Activated T-helper 17 cell treated with anti-CD3 and anti-CD28 coated beads, Interleukin-2, amount 50 U/mL, for 72 hours (primary cell): ENCODE data around the gene INHBA. TPM values are rescaled to one million over a fixed set of nuclear protein-coding genes. Genes with fewer than 3 reads are reported as not detected.

Experiments used
- ATAC-seq: fragments of 150-1000 bp; cut with Tn5 transposase; replicated peaks from 2 replicates; pipeline ENCODE4 v1.10.0; 2021; ENCODE audit warnings: mild to moderate bottlenecking, moderate library complexity
- H3K27ac Mint-ChIP-seq: one replicate; pipeline ENCODE4 v1.8.0; 2022; ENCODE audit warnings: mixed read lengths
- H3K27me3 Mint-ChIP-seq: one replicate; pipeline ENCODE4 v1.8.0; 2022; ENCODE audit warnings: mixed read lengths
- H3K36me3 Mint-ChIP-seq: one replicate; pipeline ENCODE4 v1.8.0; 2022; ENCODE audit warnings: low read depth, mild to moderate bottlenecking, mixed read lengths
- H3K4me1 Mint-ChIP-seq: one replicate; pipeline ENCODE4 v1.8.0; 2022; ENCODE audit warnings: mixed read lengths
- H3K4me3 Mint-ChIP-seq: one replicate; pipeline ENCODE4 v1.8.0; 2022; ENCODE audit warnings: mild to moderate bottlenecking, mixed read lengths
- H3K9me3 Mint-ChIP-seq: one replicate; pipeline ENCODE4 v1.8.0; 2022; ENCODE audit warnings: mixed read lengths
- total RNA-seq, 2 donors: library from RNA; stranded (reverse); gene quantifications; one replicate each; pipeline ENCODE4 v1.2.3, GENCODE V29; 2022

Gene INHBA
- total RNA-seq, 2 donors from 2014 or later: not detected

DNA sequence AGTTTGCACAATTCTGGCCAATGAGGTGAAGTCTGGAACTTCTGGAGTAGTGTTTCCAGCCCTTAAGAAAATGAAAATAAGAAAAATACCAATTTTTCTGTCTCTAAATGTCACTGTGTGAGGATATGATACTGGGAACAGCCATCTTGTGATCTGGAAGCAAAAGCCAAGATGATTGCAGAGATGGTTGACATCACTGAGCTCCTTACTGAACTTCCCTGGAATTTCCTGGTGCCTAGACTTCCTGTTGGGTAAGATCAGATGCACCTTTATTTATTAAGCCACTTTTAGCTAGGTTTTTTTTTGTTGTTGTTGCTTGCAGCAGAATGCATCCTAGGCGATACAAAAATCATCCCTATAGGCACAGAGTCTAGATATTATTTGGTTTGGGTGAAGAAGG, 27.3 kb upstream of the INHBA start:
- no peak overlapping the region for H3K27ac Mint-ChIP-seq
- H3K36me3 Mint-ChIP-seq: no peaks in the 10 kb centered on the region
- peaks cover 8% of the 10 kb centered on the region for H3K9me3 Mint-ChIP-seq
- peaks cover 13% of the 10 kb centered on the region for H3K27me3 Mint-ChIP-seq
- H3K4me1 Mint-ChIP-seq: peaks cover 6% of the 10 kb centered on the region
- ATAC-seq: no peak
- no peak overlapping the region for H3K4me3 Mint-ChIP-seq

DNA sequence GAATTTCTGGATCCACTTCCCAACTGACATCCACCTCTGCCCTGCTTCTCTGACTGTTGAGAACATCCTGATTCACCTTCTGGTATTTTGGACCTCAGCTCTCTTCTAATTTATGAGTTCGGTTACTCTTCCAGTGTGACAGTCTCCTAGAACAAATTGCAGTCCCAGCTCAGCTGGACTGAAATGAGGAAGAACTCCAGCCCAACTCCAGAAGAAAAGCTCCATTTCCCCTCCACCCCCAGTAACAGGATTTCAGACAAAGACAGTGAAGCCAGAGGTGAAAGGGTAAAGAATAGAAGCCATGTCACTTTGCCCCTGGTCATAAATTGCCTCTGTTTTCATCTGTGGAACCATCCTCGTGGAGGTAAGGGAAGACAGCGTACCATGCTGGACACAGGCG, 26.2 kb upstream of the INHBA start:
- Mint-ChIP-seq H3K27me3 (peaks cover 13% of the 10 kb centered on the region), H3K9me3 (peaks cover 8% of the 10 kb centered on the region)

DNA sequence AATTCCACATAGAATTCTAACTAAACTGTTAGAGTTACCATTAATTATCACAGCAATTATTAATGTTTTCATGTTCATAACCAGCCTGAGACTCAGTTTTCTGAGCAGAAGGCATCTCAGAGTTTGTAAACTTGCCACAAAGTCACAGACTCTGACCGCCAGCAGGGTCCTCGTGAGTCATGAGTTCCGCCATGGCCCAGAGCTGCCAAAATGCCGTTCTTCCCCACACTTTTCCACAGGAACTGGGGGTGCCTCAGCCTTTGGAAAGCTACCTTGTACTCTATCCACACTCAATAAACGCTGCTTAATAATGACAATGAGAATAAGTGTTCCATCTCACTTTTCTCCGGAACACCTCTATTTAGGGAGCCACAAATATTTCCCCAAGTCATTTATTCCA, 22.1 kb upstream of the INHBA start:
- Mint-ChIP-seq H3K4me3 (no peak overlapping the region), H3K27me3 (peaks cover 7% of the 10 kb centered on the region), H3K9me3 (peaks cover 8% of the 10 kb centered on the region), H3K27ac (no peak overlapping the region), H3K36me3 (no peaks in the 10 kb centered on the region), H3K4me1 (no peaks in the 10 kb centered on the region)
- no peak for ATAC-seq

More for the DNA sequence above, 26.2 kb upstream of the INHBA start:
- ATAC-seq: no peak
- Mint-ChIP-seq H3K27ac (no peak overlapping the region), H3K36me3 (no peaks in the 10 kb centered on the region), H3K4me1 (peaks cover 6% of the 10 kb centered on the region), H3K4me3 (no peak overlapping the region)

DNA sequence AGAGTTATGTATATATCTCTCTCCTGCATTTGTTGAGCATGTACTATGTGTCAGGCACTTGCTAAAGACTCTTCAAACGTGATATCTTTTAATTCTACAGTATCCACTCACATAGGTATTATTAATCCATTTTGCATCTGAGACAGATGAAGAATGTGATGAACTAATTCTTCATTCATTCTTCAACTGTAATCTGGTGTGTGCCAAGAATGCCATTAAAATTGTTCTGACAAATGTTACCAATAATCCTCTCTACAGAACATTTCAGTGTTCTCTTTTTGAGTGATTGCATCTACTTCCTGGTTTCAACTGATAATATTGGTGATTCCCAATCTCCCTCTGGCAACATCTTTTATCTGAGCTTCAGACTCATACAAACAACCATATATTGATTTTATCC, 18.0 kb upstream of the INHBA start:
- no peak for ATAC-seq
- Mint-ChIP-seq H3K27ac (no peak overlapping the region), H3K36me3 (no peaks in the 10 kb centered on the region), H3K4me3 (no peak overlapping the region), H3K9me3 (peaks cover 8% of the 10 kb centered on the region), H3K4me1 (no peaks in the 10 kb centered on the region), H3K27me3 (peaks cover 4% of the 10 kb centered on the region)

DNA sequence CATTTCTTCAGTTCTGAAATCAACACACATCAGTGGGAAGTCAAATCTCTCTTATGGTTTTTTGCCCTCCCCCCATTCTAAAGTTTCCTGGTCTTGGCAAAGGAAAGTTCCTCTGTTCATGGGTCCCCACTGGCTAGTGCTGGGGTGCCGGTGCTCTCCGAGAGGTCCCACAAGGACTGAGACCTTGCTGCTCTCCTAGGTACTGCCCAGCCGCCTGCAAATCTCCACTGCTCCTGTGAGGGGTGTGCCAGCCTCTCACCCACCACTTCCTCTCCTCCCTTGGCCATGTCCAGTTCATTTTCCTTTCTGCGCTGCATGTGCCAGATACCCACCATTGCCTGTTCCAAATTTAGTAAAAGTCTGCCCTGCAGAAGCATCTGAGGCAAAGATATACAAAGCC, 17.2 kb upstream of the INHBA start:
- Mint-ChIP-seq H3K36me3 (no peaks in the 10 kb centered on the region), H3K9me3 (peaks cover 8% of the 10 kb centered on the region), H3K27me3 (peaks cover 4% of the 10 kb centered on the region), H3K4me1 (no peaks in the 10 kb centered on the region), H3K4me3 (no peak overlapping the region), H3K27ac (no peak overlapping the region)
- ATAC-seq: no peak

DNA sequence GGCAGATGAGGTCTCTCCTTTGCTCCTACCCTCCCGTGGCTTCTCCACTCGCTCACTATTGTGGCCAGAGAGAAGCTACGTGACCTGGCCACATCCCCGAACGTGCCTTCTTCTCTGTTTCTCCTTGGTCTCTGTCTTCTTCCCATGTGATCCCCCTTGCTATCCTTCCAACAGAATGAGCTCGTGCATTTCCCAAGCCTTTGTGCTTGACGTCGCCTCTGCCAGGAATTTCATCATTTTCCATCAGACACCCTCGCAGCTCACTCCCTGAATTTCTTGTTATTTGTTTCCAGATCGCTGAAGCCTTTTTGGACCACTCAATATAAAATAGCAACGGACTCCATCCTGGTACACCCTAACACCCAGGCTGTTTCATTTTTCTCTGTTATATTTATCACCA, 13.8 kb upstream of the INHBA start:
- H3K4me3 Mint-ChIP-seq: no peak overlapping the region
- no peak for ATAC-seq
- H3K27ac Mint-ChIP-seq: no peak overlapping the region
- peaks cover 4% of the 10 kb centered on the region for H3K9me3 Mint-ChIP-seq
- no peaks in the 10 kb centered on the region for H3K27me3 Mint-ChIP-seq
- H3K4me1 Mint-ChIP-seq: no peaks in the 10 kb centered on the region
- H3K36me3 Mint-ChIP-seq: no peaks in the 10 kb centered on the region

DNA sequence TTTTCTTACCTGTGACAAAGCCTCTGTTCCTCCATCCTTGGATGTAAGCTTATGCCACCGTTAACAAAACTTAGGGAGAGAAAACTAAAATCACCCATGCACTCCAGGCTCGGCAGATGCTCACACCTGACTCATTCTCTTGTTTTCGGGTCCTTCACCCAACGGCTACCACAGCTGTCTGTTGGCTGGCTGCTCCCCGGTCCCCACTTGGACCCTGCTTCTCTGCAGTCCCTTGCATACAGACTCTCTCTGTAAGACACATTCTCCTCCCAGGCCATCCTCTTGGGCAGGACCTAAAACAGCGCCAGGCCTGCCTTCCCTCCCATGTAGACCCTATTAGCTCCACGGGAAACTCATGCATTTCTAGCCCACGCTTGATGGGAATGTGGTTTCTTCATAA, 12.1 kb upstream of the INHBA start:
- Mint-ChIP-seq H3K9me3 (no peaks in the 10 kb centered on the region), H3K4me1 (no peaks in the 10 kb centered on the region), H3K4me3 (no peak overlapping the region), H3K27ac (no peak overlapping the region), H3K27me3 (no peaks in the 10 kb centered on the region), H3K36me3 (no peaks in the 10 kb centered on the region)
- ATAC-seq: no peak

DNA sequence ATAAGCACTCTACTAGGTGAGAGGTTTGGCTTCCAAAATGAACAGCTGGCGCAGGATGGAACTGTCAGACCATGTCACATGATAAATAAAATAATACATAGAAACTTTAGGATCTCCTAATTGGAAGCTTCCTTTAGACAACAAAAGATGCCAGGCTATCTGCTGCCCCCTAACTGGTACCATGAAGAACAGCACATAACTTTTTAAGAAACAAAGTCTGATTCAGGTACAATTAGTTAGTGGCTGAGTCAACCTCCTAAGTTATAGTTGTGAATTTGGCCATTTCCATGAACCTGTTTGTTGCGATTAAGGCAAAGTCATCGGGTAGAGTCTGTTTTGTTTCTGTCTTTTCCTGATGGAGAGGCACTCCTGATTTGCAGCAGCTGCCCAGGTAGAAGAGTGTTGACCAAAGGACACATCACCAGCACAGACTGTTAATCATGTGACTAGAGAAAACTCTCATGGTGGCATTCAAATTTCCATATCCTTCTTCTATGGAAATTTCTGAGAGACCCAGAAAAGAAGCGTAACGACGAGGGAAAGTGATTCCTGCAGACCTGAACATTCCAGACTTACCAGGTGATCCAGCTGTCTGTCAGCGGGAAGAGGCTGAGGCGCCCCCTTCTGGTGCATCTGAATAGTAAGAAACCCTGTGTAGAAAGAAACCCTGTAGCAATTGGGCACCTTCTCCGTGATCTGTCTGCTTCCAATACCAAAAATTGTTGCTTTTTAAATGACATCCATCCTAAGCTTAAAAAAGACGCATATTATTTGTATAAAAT, 8.6 kb upstream of the INHBA start:
- Mint-ChIP-seq H3K4me3 (no peak overlapping the region), H3K27ac (no peak overlapping the region), H3K27me3 (peaks cover 12% of the 10 kb centered on the region), H3K36me3 (no peaks in the 10 kb centered on the region), H3K9me3 (no peaks in the 10 kb centered on the region), H3K4me1 (no peaks in the 10 kb centered on the region)
- ATAC-seq: no peak

DNA sequence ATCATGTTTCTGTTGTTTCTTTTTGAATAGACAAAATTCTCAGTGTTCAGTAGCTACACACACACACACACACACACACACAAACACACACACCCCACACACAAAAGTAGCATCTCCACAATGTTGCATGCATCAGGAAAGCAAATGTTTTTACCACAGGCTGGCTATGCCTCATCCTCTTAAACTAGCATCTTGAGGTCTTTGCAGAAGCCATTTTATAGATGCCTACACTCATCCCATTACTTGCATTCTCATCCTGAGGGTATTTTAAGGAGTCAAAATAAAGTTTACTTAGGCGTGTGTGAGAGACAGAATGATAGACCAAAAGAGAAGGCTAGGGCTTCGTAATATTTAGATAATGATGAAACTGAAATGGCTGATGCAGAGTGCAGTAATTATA, 7.9 kb upstream of the INHBA start:
- H3K27me3 Mint-ChIP-seq: peaks cover 15% of the 10 kb centered on the region
- no peak for ATAC-seq
- no peaks in the 10 kb centered on the region for H3K36me3 Mint-ChIP-seq
- no peak overlapping the region for H3K4me3 Mint-ChIP-seq
- H3K9me3 Mint-ChIP-seq: no peaks in the 10 kb centered on the region
- H3K4me1 Mint-ChIP-seq: no peaks in the 10 kb centered on the region
- no peak overlapping the region for H3K27ac Mint-ChIP-seq

DNA sequence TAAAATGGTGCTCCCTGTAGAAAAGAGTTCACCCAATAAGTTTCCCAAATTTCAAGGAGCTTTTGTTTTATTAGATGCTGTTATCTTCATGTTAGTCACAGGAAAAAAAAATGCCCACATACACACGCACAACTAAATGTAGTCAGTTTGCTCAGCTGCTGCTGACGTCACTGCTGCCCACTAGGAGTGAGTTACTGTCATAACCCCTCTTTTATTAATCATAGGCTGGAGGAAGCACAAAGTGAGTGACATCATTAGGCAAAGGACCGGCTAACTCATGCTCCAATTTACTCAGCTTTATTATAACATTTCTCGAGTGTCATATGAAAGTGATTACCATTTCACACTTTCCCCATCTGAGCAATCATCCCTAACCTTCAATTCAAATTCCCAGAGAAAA, 6.7 kb upstream of the INHBA start:
- H3K27ac Mint-ChIP-seq: no peak overlapping the region
- H3K4me1 Mint-ChIP-seq: no peaks in the 10 kb centered on the region
- H3K4me3 Mint-ChIP-seq: no peak overlapping the region
- peaks cover 17% of the 10 kb centered on the region for H3K27me3 Mint-ChIP-seq
- no peak for ATAC-seq
- H3K36me3 Mint-ChIP-seq: no peaks in the 10 kb centered on the region
- no peaks in the 10 kb centered on the region for H3K9me3 Mint-ChIP-seq

DNA sequence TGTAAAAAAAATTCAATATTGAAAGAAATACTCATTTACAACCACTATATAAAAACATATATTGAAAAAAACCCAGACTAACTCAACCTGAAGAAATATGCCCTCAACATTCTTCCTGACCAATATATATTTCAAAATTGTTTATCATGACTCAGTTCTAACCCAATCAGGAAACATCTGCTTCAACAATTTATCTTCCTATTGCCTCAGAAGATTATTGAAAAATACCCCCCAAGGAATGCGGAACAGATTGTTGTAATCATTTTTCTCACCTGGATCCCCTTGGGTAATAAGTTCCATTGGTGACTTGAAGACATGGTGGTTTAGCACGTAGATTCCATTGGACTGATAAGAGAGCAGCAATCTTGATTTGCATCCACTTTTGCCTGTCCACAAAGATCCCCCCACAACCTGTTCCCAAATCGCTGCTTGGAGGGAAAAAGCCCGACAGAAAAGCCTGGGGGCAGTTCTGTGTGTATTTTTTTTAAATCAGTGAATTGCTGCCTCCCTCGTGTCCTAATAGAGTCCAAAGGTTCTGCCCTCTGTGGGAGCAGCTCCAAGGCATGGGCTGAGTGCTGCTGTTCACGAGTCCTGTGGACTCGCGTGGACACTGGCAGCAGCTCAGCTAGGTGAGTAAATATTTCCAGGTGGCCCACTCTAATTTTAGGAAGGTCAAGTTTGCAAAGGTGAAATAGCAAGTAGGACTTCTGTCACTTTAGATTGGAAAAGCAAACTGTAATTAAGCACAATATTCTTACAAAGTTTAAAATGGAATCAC, 5.9 kb upstream of the INHBA start:
- Mint-ChIP-seq H3K4me1 (no peaks in the 10 kb centered on the region), H3K9me3 (no peaks in the 10 kb centered on the region), H3K4me3 (no peak overlapping the region), H3K27ac (no peak overlapping the region), H3K36me3 (no peaks in the 10 kb centered on the region), H3K27me3 (peaks cover 24% of the 10 kb centered on the region)
- no peak for ATAC-seq

DNA sequence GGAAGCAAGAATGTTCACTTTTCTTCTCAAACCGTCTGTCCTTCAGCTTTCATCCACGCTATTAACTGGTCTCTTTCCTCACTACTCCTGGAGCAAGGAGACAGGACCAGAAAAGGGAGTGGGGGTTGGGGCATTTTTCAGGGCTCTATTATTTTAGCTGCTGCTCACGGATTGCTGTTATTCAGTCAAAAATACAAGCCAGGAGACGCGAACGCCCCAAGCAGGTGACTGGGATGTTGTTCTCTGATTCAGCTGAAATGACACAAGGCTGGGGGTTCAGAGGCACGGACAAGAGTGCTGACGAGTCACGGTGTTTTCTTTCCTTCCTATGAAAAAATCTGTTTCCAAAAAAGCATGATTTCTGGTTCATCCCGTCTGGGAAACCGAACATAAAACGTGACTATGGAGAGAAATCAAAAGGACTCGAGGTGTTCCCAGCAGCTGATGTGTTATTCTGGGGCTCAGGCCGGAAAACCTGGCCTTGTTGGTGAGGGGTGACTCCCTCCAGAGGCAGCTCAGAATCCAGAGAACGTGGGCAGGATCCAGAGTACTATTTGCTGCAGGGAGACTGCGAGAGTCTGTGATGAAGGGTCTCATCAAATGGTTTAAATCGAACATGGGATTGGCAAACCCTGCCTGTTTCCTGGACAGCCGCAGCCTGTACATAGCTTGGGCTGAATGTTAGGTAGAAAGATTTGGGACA, 3.5 kb upstream of the INHBA start:
- no peaks in the 10 kb centered on the region for H3K9me3 Mint-ChIP-seq
- no peaks in the 10 kb centered on the region for H3K36me3 Mint-ChIP-seq
- H3K27ac Mint-ChIP-seq: no peak overlapping the region
- peak overlapping the region; percentile 70 for H3K4me3 Mint-ChIP-seq
- no peaks in the 10 kb centered on the region for H3K4me1 Mint-ChIP-seq
- H3K27me3 Mint-ChIP-seq: peaks cover 36% of the 10 kb centered on the region
- ATAC-seq: no peak

DNA sequence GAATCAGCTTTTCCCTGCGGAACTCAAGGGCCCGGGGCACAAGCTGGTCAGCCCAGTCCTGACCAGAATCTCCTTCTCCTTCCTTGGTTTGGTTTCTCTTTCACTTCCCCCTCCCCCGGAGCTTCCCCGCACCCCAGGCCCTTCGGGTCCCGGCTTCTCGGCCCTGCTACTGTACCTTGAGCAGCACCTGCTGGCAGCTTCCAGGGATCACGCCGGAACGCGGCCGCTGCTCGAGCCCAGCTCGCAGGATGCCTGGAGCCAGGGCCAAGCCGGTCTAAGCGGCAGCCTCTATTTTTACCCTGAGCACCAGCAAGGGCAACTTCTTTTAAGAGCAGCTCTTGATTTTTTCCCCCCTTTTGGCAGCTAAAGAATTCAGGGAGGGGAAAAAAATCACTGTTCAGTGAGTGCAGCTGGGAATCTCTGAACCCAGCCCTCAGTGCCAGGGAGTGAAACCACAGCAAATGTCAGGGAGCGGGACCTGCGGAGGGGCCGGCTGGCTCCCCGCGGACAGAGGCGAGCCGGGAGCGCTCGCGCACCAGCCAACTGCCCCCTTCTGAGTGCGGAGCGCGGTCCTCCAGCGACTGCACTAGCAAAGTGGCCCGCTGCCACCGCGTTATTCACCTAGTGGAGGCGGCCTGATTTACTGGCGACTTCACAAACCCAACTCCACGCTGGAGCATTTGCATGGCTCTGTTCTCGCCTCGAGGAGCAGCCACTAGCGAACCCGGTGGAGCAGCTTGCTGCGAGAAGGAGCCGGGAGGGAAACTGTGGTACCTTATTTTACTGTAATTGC, 2.4 kb upstream of the INHBA start:
- Mint-ChIP-seq H3K27me3 (peaks cover 41% of the 10 kb centered on the region), H3K36me3 (no peaks in the 10 kb centered on the region), H3K9me3 (no peaks in the 10 kb centered on the region), H3K27ac (no peak overlapping the region), H3K4me1 (no peaks in the 10 kb centered on the region), H3K4me3 (peak overlapping the region; percentile 70)
- peak; percentile 60 for ATAC-seq
